Panc1 (cell line): ENCODE measurements around the gene PTX4. TPM values are rescaled to one million over a fixed set of nuclear protein-coding genes. Genes with fewer than 3 reads are reported as not detected.

Experiments
- ATAC-seq: fragments of 200-7000 bp; cut with Tn5 transposase; 2 replicates; pipeline ENCODE4 v1.9.1; 2020; ENCODE audit warnings: mild to moderate bottlenecking, moderate library complexity
- BruUV-seq: library from RNA; stranded (reverse); fragments of 400-500 nt; replicated peaks from 2 replicates; lab custom pipeline; 2021; lab: Mats Ljungman, UMichigan
- CTCF ChIA-PET: fragments of 300-600 bp; sonication (Branson Sonifier 250); formaldehyde crosslinking; loops from one replicate; lab custom pipeline; 2022; ENCODE audit warnings: antibody characterized with exemption; lab: Charles Lee
- POLR2A ChIA-PET: fragments of 300-600 bp; sonication (Branson Sonifier 250); formaldehyde crosslinking; loops from one replicate; lab custom pipeline; 2022; ENCODE audit warnings: antibody characterized with exemption; lab: Charles Lee
- DNase-seq: peaks from one replicate; pipeline ENCODE4 v3.0.0-alpha.2; 2010; ENCODE audit warnings: low read depth, low spot score
- H3K27ac ChIP-seq: 2 replicates; pipeline ENCODE4 v1.5.1; 2011; ENCODE audit warnings: mild to moderate bottlenecking, low read length, inconsistent platforms
- H3K27me3 ChIP-seq: fragments of 200-500 bp; sonication (Bioruptor generic); 2 replicates; pipeline ENCODE4 v1.6.0; 2014; ENCODE audit warnings: low read length, inconsistent platforms; ENCODE audit not compliant: control insufficient read depth, insufficient read depth
- H3K36me3 ChIP-seq: fragments of 200-500 bp; sonication (Bioruptor generic); 2 replicates; pipeline ENCODE4 v1.5.1; 2014; ENCODE audit warnings: inconsistent platforms, mild to moderate bottlenecking, low read length, moderate library complexity; ENCODE audit not compliant: control insufficient read depth, insufficient read depth
- H3K4me1 ChIP-seq: 2 replicates; pipeline ENCODE4 v1.5.1; 2011; ENCODE audit warnings: inconsistent platforms, mild to moderate bottlenecking, low read length, moderate library complexity; ENCODE audit not compliant: control insufficient read depth, insufficient read depth
- H3K4me3 ChIP-seq, 2 experiments: 2 replicates each; pipeline ENCODE4 v1.5.1; 2011 to 2012; ENCODE audit warnings: low read depth in 2 of 2, low read length in 2 of 2, mild to moderate bottlenecking in 2 of 2, inconsistent platforms in 1 of 2, moderate library complexity in 1 of 2
- H3K9me3 ChIP-seq: fragments of 200-500 bp; sonication (Bioruptor generic); 2 replicates; pipeline ENCODE4 v1.5.1; 2014; ENCODE audit warnings: low read depth, mild to moderate bottlenecking, inconsistent platforms, low read length, moderate library complexity; ENCODE audit not compliant: control insufficient read depth, insufficient read depth
- CTCF ChIP-seq: fragments of 450-650 bp; IDR thresholded peaks from 2 replicates; pipeline ENCODE4 v1.5.1; 2017; ENCODE audit warnings: mild to moderate bottlenecking
- POLR2AphosphoS5 ChIP-seq: IDR thresholded peaks from 2 replicates; pipeline ENCODE4 v1.6.1; 2012; ENCODE audit warnings: mild to moderate bottlenecking, low read depth, low read length, moderate library complexity
- REST ChIP-seq, 2 experiments: IDR thresholded peaks; 2 replicates each; pipeline ENCODE4 v1.6.1; 2011 to 2012; ENCODE audit warnings: low read depth in 2 of 2, control low read depth in 1 of 2, low read length in 1 of 2, mild to moderate bottlenecking in 1 of 2, moderate library complexity in 1 of 2; ENCODE audit not compliant: insufficient read depth in 1 of 2
- SIN3A ChIP-seq: IDR thresholded peaks from 2 replicates; pipeline ENCODE4 v1.6.1; 2012; ENCODE audit warnings: low read depth, mild to moderate bottlenecking, low read length, moderate library complexity, borderline replicate concordance; ENCODE audit not compliant: insufficient read depth
- TCF7L2 ChIP-seq: IDR thresholded peaks from 2 replicates; pipeline ENCODE4 v1.6.1; 2011; ENCODE audit warnings: mild to moderate bottlenecking, low read depth, low read length, inconsistent platforms
- in situ Hi-C: cut with HindIII; loops from 2 replicates; pipeline ENCODE4 v1.10.0; 2016; ENCODE audit warnings: low sequenced_read_pairs, low pct_unique_long_range_greater_than_20kb
- intact Hi-C: fragments of 100-400 bp; cut with micrococcal nuclease; formaldehyde crosslinking; loops from one replicate; pipeline ENCODE4 v1.10.0; 2022; ENCODE audit not compliant: unreplicated experiment
- total RNA-seq: library from RNA; stranded (reverse); gene quantifications from one replicate; pipeline ENCODE4 v1.2.1, GENCODE V29; 2021; ENCODE audit not compliant: unreplicated experiment

The PTX4 gene
- total RNA-seq, 1 experiment from 2014 or later = not detected

GRCh38 chr16:1496464-1496863, 7.7 kb upstream of the PTX4 start:
- H3K36me3 ChIP-seq = peaks cover 2% of the 10 kb centered on the region; the same call in 1 of the 2 replicates
- CTCF ChIA-PET = no interaction called here
- no peak overlapping the region for H3K4me3 ChIP-seq
- no TSS peak for BruUV-seq
- H3K27me3 ChIP-seq = no peaks in the 10 kb centered on the region
- H3K27ac ChIP-seq = no peak overlapping the region
- no peak for TF ChIP-seq POLR2AphosphoS5
- TF ChIP-seq SIN3A = no peak
- TF ChIP-seq TCF7L2 = no peak
- TF ChIP-seq REST (IDR thresholded peaks at IDR 0.05; ENCODE audit: insufficient read depth in 1 of 2, low read depth in 2 of 2, low read length in 1 of 2) = no peak
- no peak for TF ChIP-seq CTCF
- ATAC-seq (no peak), DNase-seq (no peak)
- in situ Hi-C loops = no loop called here
- no peaks in the 10 kb centered on the region for H3K9me3 ChIP-seq
- intact Hi-C loops = no loop called here
- peaks cover 12% of the 10 kb centered on the region for H3K4me1 ChIP-seq
- POLR2A ChIA-PET = no interaction called here

- TF ChIP-seq POLR2AphosphoS5 (no peak), REST (IDR thresholded peaks at IDR 0.05; ENCODE audit: insufficient read depth in 1 of 2, low read depth in 2 of 2, low read length in 1 of 2) (no peak), SIN3A (no peak)
- Histone ChIP-seq H3K36me3 (peaks cover 2% of the 10 kb centered on the region; the same call in 1 of the 2 replicates), H3K4me3 (no peak overlapping the region), H3K27me3 (no peaks in the 10 kb centered on the region), H3K27ac (no peak overlapping the region), H3K9me3 (no peaks in the 10 kb centered on the region), H3K4me1 (peaks cover 12% of the 10 kb centered on the region)
- no peak for ATAC-seq
- ChIA-PET POLR2A (no interaction called here), CTCF (no interaction called here)
- no TSS peak for BruUV-seq
- intact Hi-C loops = no loop called here
- in situ Hi-C loops = no loop called here
- DNase-seq = no peak
Observed at GRCh38 chr16:1495889-1496262, 7.1 kb upstream of the PTX4 start.
